Rectal smooth muscle tissue (tissue), 1 donor: Measurements from ENCODE around the gene ITIH1.

Experiments
- H3K27ac ChIP-seq: one replicate; pipeline ENCODE4 v1.7.0; 2013; ENCODE audit warnings: low read depth, low read length, inconsistent platforms
- H3K27me3 ChIP-seq: one replicate; pipeline ENCODE4 v1.7.0; 2013; ENCODE audit warnings: low read length; ENCODE audit not compliant: control insufficient read depth, insufficient read depth
- H3K36me3 ChIP-seq: one replicate; pipeline ENCODE4 v1.7.0; 2013; ENCODE audit warnings: low read length; ENCODE audit not compliant: control insufficient read depth, insufficient read depth
- H3K4me1 ChIP-seq: one replicate; pipeline ENCODE4 v1.7.0; 2013; ENCODE audit warnings: low read length; ENCODE audit not compliant: control insufficient read depth, insufficient read depth
- H3K4me3 ChIP-seq: one replicate; pipeline ENCODE4 v1.7.0; 2013; ENCODE audit warnings: low read length
- H3K9ac ChIP-seq: one replicate; pipeline ENCODE4 v1.7.0; 2013; ENCODE audit warnings: low read length

Gene ITIH1

GRCh38 chr3:52817221-52817620 lies 39.8 kb downstream of the ITIH1 start:
- Histone ChIP-seq H3K4me3 (no peak overlapping the region), H3K9ac (no peak overlapping the region), H3K27ac (no peak overlapping the region), H3K4me1 (no peaks in the 10 kb centered on the region), H3K27me3 (no peaks in the 10 kb centered on the region), H3K36me3 (no peaks in the 10 kb centered on the region)

GRCh38 chr3:52817860-52818259 lies 40.5 kb downstream of the ITIH1 start:
- Histone ChIP-seq H3K4me1 (no peaks in the 10 kb centered on the region), H3K36me3 (no peaks in the 10 kb centered on the region), H3K4me3 (no peak overlapping the region), H3K27me3 (no peaks in the 10 kb centered on the region), H3K27ac (no peak overlapping the region), H3K9ac (no peak overlapping the region)

GRCh38 chr3:52819936-52820335 lies 42.5 kb downstream of the ITIH1 start:
- Histone ChIP-seq H3K36me3 (peaks cover 2% of the 10 kb centered on the region), H3K4me3 (no peak overlapping the region), H3K9ac (no peak overlapping the region), H3K4me1 (no peaks in the 10 kb centered on the region), H3K27ac (no peak overlapping the region), H3K27me3 (no peaks in the 10 kb centered on the region)

- H3K27me3 ChIP-seq: no peaks in the 10 kb centered on the region
- H3K36me3 ChIP-seq: peaks cover 2% of the 10 kb centered on the region
- no peak overlapping the region for H3K9ac ChIP-seq
- H3K27ac ChIP-seq: no peak overlapping the region
- H3K4me1 ChIP-seq: no peaks in the 10 kb centered on the region
- no peak overlapping the region for H3K4me3 ChIP-seq
Observed at GRCh38 chr3:52820736-52821135, 43.3 kb downstream of the ITIH1 start.

- Histone ChIP-seq H3K36me3 (peaks cover 2% of the 10 kb centered on the region), H3K27ac (no peak overlapping the region), H3K4me3 (no peak overlapping the region), H3K4me1 (no peaks in the 10 kb centered on the region), H3K9ac (no peak overlapping the region), H3K27me3 (no peaks in the 10 kb centered on the region)
Observed at GRCh38 chr3:52822363-52822762, 45.0 kb downstream of the ITIH1 start.

- no peak overlapping the region for H3K27ac ChIP-seq
Observed at GRCh38 chr3:52824037-52824436, 46.6 kb downstream of the ITIH1 start.

GRCh38 chr3:52827441-52827840 lies 50.0 kb downstream of the ITIH1 start:
- H3K9ac ChIP-seq: no peak overlapping the region
- H3K36me3 ChIP-seq: peaks cover 2% of the 10 kb centered on the region
- H3K4me3 ChIP-seq: no peak overlapping the region
- no peaks in the 10 kb centered on the region for H3K27me3 ChIP-seq
- peaks cover 5% of the 10 kb centered on the region for H3K4me1 ChIP-seq
- no peak overlapping the region for H3K27ac ChIP-seq

More at GRCh38 chr3:52824037-52824436, 46.6 kb downstream of the ITIH1 start:
- Histone ChIP-seq H3K4me3 (no peak overlapping the region), H3K36me3 (peaks cover 2% of the 10 kb centered on the region), H3K27me3 (no peaks in the 10 kb centered on the region), H3K4me1 (no peaks in the 10 kb centered on the region), H3K9ac (no peak overlapping the region)

GRCh38 chr3:52827866-52828376 lies 50.5 kb downstream of the ITIH1 start:
- Histone ChIP-seq H3K4me1 (peaks cover 5% of the 10 kb centered on the region), H3K9ac (no peak overlapping the region), H3K36me3 (peaks cover 2% of the 10 kb centered on the region), H3K4me3 (no peak overlapping the region), H3K27me3 (no peaks in the 10 kb centered on the region), H3K27ac (no peak overlapping the region)

- peaks cover 5% of the 10 kb centered on the region for H3K4me1 ChIP-seq
- H3K27ac ChIP-seq: no peak overlapping the region
- H3K4me3 ChIP-seq: no peak overlapping the region
- H3K27me3 ChIP-seq: no peaks in the 10 kb centered on the region
- no peak overlapping the region for H3K9ac ChIP-seq
- no peaks in the 10 kb centered on the region for H3K36me3 ChIP-seq
Observed at GRCh38 chr3:52829482-52829881, 52.1 kb downstream of the ITIH1 start.

- no peak overlapping the region for H3K9ac ChIP-seq
- no peak overlapping the region for H3K27ac ChIP-seq
- no peaks in the 10 kb centered on the region for H3K36me3 ChIP-seq
- peaks cover 5% of the 10 kb centered on the region for H3K4me1 ChIP-seq
- no peaks in the 10 kb centered on the region for H3K27me3 ChIP-seq
- no peak overlapping the region for H3K4me3 ChIP-seq
Observed at GRCh38 chr3:52829906-52830463, 52.6 kb downstream of the ITIH1 start.

- Histone ChIP-seq H3K4me3 (no peak within 1 kb of the TSS), H3K27me3 (no peaks in the 10 kb centered on the region), H3K4me1 (peaks cover 9% of the 10 kb centered on the region), H3K9ac (no peak within 1 kb of the TSS), H3K36me3 (no peaks in the 10 kb centered on the region), H3K27ac (no peak within 1 kb of the TSS)
Observed at GRCh38 chr3:52830535-52831258, 53.3 kb downstream of the ITIH1 start, which contains the start of gene ITIH4. Gene ITIH4 (minus strand): TSS chr3:52830672. CDS start chr3:52830642, 30 bp downstream.

GRCh38 chr3:52831500-52832301 lies 54.3 kb downstream of the ITIH1 start:
- peaks cover 9% of the 10 kb centered on the region for H3K4me1 ChIP-seq

More at GRCh38 chr3:52831500-52832301, 54.3 kb downstream of the ITIH1 start:
- H3K36me3 ChIP-seq: no peaks in the 10 kb centered on the region
- no peak overlapping the region for H3K27ac ChIP-seq
- H3K27me3 ChIP-seq: no peaks in the 10 kb centered on the region
- H3K9ac ChIP-seq: no peak overlapping the region
- H3K4me3 ChIP-seq: no peak overlapping the region
